GM18909 (cell line): Measurements from ENCODE around the gene MYMX.
"Not testable (repeated sequence)": the region's sequence is repeated elsewhere in the genome, so short reads cannot be mapped to it uniquely, and the experiment has no call there.

Experiments used
- ATAC-seq: cut with Tn5 transposase; IDR thresholded peaks from one replicate; pipeline ENCODE4 v1.9.1; 2021; ENCODE audit warnings: mild to moderate bottlenecking; ENCODE audit not compliant: unreplicated experiment, poor library complexity

Gene MYMX

GRCh38 chr6:44185953-44186634 is 30.6 kb upstream of the MYMX start:
- ATAC-seq, result no peak

GRCh38 chr6:44186635-44187025 is 30.1 kb upstream of the MYMX start:
- ATAC-seq, result no peak

GRCh38 chr6:44188819-44189218 is 27.9 kb upstream of the MYMX start:
- ATAC-seq, result no peak

GRCh38 chr6:44189257-44189656 is 27.5 kb upstream of the MYMX start:
- ATAC-seq, result no peak

GRCh38 chr6:44190715-44191114 is 26.0 kb upstream of the MYMX start:
- no peak for ATAC-seq

GRCh38 chr6:44192428-44193041 is 24.2 kb upstream of the MYMX start:
- no peak for ATAC-seq

- ATAC-seq, result no peak
These were observed 23.3 kb upstream of the MYMX start for GRCh38 chr6:44193307-44193910.

GRCh38 chr6:44194326-44194725 is 22.4 kb upstream of the MYMX start:
- no peak for ATAC-seq

GRCh38 chr6:44196351-44196750 is 20.4 kb upstream of the MYMX start:
- ATAC-seq, result not testable (repeated sequence)

- no peak for ATAC-seq
These were observed 18.0 kb upstream of the MYMX start for GRCh38 chr6:44198684-44199083.

- ATAC-seq, result no peak
These were observed 16.8 kb upstream of the MYMX start for GRCh38 chr6:44199883-44200282.

- no peak for ATAC-seq
These were observed 15.5 kb upstream of the MYMX start for GRCh38 chr6:44201200-44201599.

- ATAC-seq, result no peak
These were observed 15.0 kb upstream of the MYMX start for GRCh38 chr6:44201638-44202303.

- no peak for ATAC-seq
These were observed 14.3 kb upstream of the MYMX start for GRCh38 chr6:44202332-44202971.

GRCh38 chr6:44202972-44203750 is 13.6 kb upstream of the MYMX start:
- ATAC-seq, result no peak

- ATAC-seq, result no peak
These were observed 12.8 kb upstream of the MYMX start for GRCh38 chr6:44203955-44204354.

GRCh38 chr6:44207966-44208365 is 8.8 kb upstream of the MYMX start:
- no peak for ATAC-seq

- ATAC-seq, result no peak
These were observed 5.4 kb upstream of the MYMX start for GRCh38 chr6:44211284-44211683.

- no peak for ATAC-seq
These were observed 2.4 kb upstream of the MYMX start for GRCh38 chr6:44214307-44214706.
